Ascending aorta (tissue), 2 donors: ENCODE measurements around the gene RNF113B. TPM values are rescaled to one million over a fixed set of nuclear protein-coding genes. Genes with fewer than 3 reads are reported as not detected.
A peak's percentile ranks its signal among the peaks of the same experiment; 100 is the strongest.

Experiments used
- DNase-seq, 2 donors: peaks; one replicate each; pipeline ENCODE4 v3.0.0-alpha.2; 2019; ENCODE audit warnings: low spot score in 2 of 2
- H3K27ac ChIP-seq, 2 donors: fragments of 200-600 bp; sonication (generic); one replicate each; pipeline ENCODE4 v1.5.1; 2016 to 2017; ENCODE audit warnings: mild to moderate bottlenecking in 1 of 2
- H3K27me3 ChIP-seq: fragments of 200-600 bp; sonication (generic); one replicate; pipeline ENCODE4 v1.5.1; 2017
- H3K36me3 ChIP-seq, 2 donors: fragments of 200-600 bp; sonication (generic); one replicate each; pipeline ENCODE4 v1.5.1; 2016
- H3K4me1 ChIP-seq, 2 donors: fragments of 200-600 bp; sonication (generic); one replicate each; pipeline ENCODE4 v1.5.1; 2016 to 2017; ENCODE audit warnings: mild to moderate bottlenecking in 1 of 2
- H3K4me3 ChIP-seq, 2 donors: fragments of 200-600 bp; sonication (generic); one replicate each; pipeline ENCODE4 v1.5.1; 2016 to 2017; ENCODE audit warnings: mild to moderate bottlenecking in 1 of 2
- H3K9me3 ChIP-seq, 2 donors: fragments of 200-600 bp; sonication (generic); one replicate each; pipeline ENCODE4 v1.5.1; 2016
- CTCF ChIP-seq, 3 experiments: fragments of 200-600 bp in 2 of 3; fragments of 450-650 bp in 1 of 3; sonication (generic) in 2 of 3; IDR thresholded peaks; one replicate each; pipeline ENCODE4 v1.5.1; 2016 to 2019; ENCODE audit warnings: antibody characterized with exemption in 3 of 3, mild to moderate bottlenecking in 1 of 3, moderate library complexity in 1 of 3
- intact Hi-C: fragments of 100-400 bp; cut with DNase I; formaldehyde crosslinking; loops from one replicate; pipeline ENCODE4 v1.15.1; 2023
- total RNA-seq: library from RNA; depleted of rRNA; stranded (reverse); fragments of >200 nt; gene quantifications from one replicate; pipeline ENCODE4 v1.1.0, GENCODE V29; 2016

The RNF113B gene
- total RNA-seq, 1 donor from 2014 or later: not detected

DNA sequence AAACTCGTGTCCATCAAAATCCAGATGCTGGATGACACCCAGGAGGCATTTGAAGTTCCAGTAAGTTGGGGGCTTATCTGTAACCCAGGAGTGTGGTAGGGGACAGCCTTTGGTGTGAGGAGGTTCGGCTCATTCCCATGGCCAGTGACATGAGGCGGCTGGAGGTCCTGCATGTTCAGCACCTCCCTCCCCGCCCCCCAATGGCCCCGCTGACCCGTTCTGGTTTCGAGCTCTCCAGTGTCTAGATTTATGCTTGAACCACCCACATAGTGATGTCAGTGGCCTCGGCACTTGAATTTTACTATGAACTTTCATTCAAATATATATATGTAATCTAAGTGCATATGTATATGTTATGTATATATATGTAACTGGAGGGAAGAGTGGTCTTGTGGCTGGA lies 36.3 kb upstream of the RNF113B start:
- H3K4me1 ChIP-seq: no peaks in the 10 kb centered on the region
- no peak overlapping the region for H3K4me3 ChIP-seq
- H3K9me3 ChIP-seq: no peaks in the 10 kb centered on the region
- no peak for DNase-seq
- TF ChIP-seq CTCF (IDR thresholded peaks at IDR 0.05): no peak
- no peaks in the 10 kb centered on the region for H3K36me3 ChIP-seq
- H3K27me3 ChIP-seq: no peaks in the 10 kb centered on the region
- no peak overlapping the region for H3K27ac ChIP-seq
- intact Hi-C loops: no loop called here

- intact Hi-C loops: no loop called here
- no peak for DNase-seq
- Histone ChIP-seq H3K27ac (no peak overlapping the region), H3K4me1 (no peaks in the 10 kb centered on the region), H3K27me3 (no peaks in the 10 kb centered on the region), H3K9me3 (no peaks in the 10 kb centered on the region), H3K36me3 (no peaks in the 10 kb centered on the region), H3K4me3 (no peak overlapping the region)
- TF ChIP-seq CTCF (IDR thresholded peaks at IDR 0.05): no peak
Observed at GRCh38 chr13:98212763-98213162, 35.7 kb upstream of the RNF113B start.

DNA sequence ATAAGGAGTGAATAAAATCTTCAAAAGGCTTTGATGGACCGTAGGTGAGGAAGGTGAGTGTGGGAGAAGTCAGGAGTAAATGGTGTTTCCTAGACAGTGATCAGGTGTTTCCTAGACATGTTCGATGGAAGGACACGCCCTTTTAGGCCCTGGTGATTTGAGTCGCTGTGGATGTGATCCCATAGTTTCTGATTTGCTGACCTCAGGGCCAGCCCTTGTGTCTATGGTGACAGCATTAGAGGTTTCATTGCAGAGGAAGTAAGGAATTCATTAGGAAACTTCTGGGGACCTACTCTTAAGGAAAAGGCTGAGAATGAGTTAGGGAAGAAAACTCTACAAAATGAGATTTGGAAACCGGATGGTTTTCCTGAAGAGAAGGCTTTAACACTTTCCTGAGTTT lies 31.5 kb upstream of the RNF113B start:
- H3K27me3 ChIP-seq: no peaks in the 10 kb centered on the region
- no peaks in the 10 kb centered on the region for H3K36me3 ChIP-seq
- H3K27ac ChIP-seq: no peak overlapping the region
- no peak for TF ChIP-seq CTCF (IDR thresholded peaks at IDR 0.05)
- H3K4me1 ChIP-seq: no peaks in the 10 kb centered on the region
- peaks cover 0 to 19% of the 10 kb centered on the region in 2 donors for H3K9me3 ChIP-seq
- H3K4me3 ChIP-seq: no peak overlapping the region
- DNase-seq: no peak
- intact Hi-C loops: no loop called here

- no peak overlapping the region for H3K4me3 ChIP-seq
- H3K27ac ChIP-seq: peak overlapping the region in 1 of 2 donors; percentile 41
Observed at GRCh38 chr13:98207416-98207815, 30.3 kb upstream of the RNF113B start.

GRCh38 chr13:98206946-98207345 lies 29.9 kb upstream of the RNF113B start:
- H3K4me1 ChIP-seq: no peaks in the 10 kb centered on the region
- H3K36me3 ChIP-seq: no peaks in the 10 kb centered on the region
- H3K4me3 ChIP-seq: no peak overlapping the region
- no peaks in the 10 kb centered on the region for H3K27me3 ChIP-seq
- intact Hi-C loops: no loop called here
- DNase-seq: no peak
- no peak for TF ChIP-seq CTCF (IDR thresholded peaks at IDR 0.05)
- H3K27ac ChIP-seq: peak overlapping the region in 1 of 2 donors; percentile 41
- peaks cover 0 to 19% of the 10 kb centered on the region in 2 donors for H3K9me3 ChIP-seq

More at GRCh38 chr13:98207416-98207815, 30.3 kb upstream of the RNF113B start:
- no peaks in the 10 kb centered on the region for H3K36me3 ChIP-seq
- no peaks in the 10 kb centered on the region for H3K4me1 ChIP-seq
- peaks cover 0 to 19% of the 10 kb centered on the region in 2 donors for H3K9me3 ChIP-seq
- DNase-seq: no peak
- H3K27me3 ChIP-seq: no peaks in the 10 kb centered on the region
- TF ChIP-seq CTCF (IDR thresholded peaks at IDR 0.05): no peak
- intact Hi-C loops: no loop called here

DNA sequence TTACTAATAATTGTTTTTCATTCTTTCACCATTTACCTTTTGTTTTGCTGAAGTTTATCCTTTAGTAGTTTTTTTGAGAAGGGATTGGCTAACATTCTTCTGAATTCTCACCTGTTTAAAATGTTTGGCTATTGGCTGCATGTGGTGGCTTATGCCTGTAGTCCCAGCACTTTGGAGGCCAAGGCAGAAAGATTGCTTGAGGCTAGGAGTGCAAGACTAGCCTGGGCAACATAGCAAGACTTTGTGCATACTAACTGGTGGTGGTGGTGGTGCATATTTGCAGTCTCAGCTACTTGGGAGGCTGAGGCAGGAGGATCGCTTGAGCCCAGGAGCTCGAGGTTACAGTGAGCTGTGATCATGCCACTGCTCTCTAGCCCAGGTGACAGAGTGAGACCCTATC lies 27.5 kb upstream of the RNF113B start:
- H3K27ac ChIP-seq: no peak overlapping the region
- H3K4me1 ChIP-seq: no peaks in the 10 kb centered on the region
- H3K4me3 ChIP-seq: no peak overlapping the region
- intact Hi-C loops: no loop called here
- peaks cover 0 to 19% of the 10 kb centered on the region in 2 donors for H3K9me3 ChIP-seq
- H3K36me3 ChIP-seq: no peaks in the 10 kb centered on the region
- no peak for TF ChIP-seq CTCF (IDR thresholded peaks at IDR 0.05)
- H3K27me3 ChIP-seq: no peaks in the 10 kb centered on the region
- no peak for DNase-seq
